GM19463 (cell line): Measurements from ENCODE around the gene TMOD2.

ENCODE experiments used
- ATAC-seq: cut with Tn5 transposase; IDR thresholded peaks from one replicate; pipeline ENCODE4 v1.9.1; 2021; ENCODE audit warnings: mild to moderate bottlenecking, moderate library complexity; ENCODE audit not compliant: unreplicated experiment

The TMOD2 gene

GRCh38 chr15:51735228-51736010 lies 16.0 kb upstream of the TMOD2 start:
- no peak for ATAC-seq

- ATAC-seq, result peak; percentile 38
These were observed 15.3 kb upstream of the TMOD2 start for GRCh38 chr15:51736069-51736468.

GRCh38 chr15:51736751-51737521 lies 14.5 kb upstream of the TMOD2 start:
- ATAC-seq, result peak; percentile 31

- ATAC-seq, result peak; percentile 40
These were observed 13.7 kb upstream of the TMOD2 start, which contains the start of gene LYSMD2 for GRCh38 chr15:51737522-51738305. TSS of gene LYSMD2 (minus strand) at chr15:51737655. CDS start at chr15:51737622, 33 bp downstream.

GRCh38 chr15:51738553-51738952 lies 12.8 kb upstream of the TMOD2 start:
- no peak for ATAC-seq

- no peak for ATAC-seq
These were observed 12.2 kb upstream of the TMOD2 start for GRCh38 chr15:51739061-51739712.

- ATAC-seq, result no peak
These were observed 2.1 kb upstream of the TMOD2 start for GRCh38 chr15:51749307-51749706.

GRCh38 chr15:51750186-51750585 lies 1.2 kb upstream of the TMOD2 start:
- ATAC-seq, result no peak

- ATAC-seq, result peak; percentile 35
These were observed 593 bp downstream of the TMOD2 start for GRCh38 chr15:51751697-51752683.

- no peak for ATAC-seq
These were observed 1.5 kb downstream of the TMOD2 start for GRCh38 chr15:51752888-51753287.

- no peak for ATAC-seq
These were observed 2.9 kb downstream of the TMOD2 start for GRCh38 chr15:51754267-51754666.

- ATAC-seq, result no peak
These were observed 4.4 kb downstream of the TMOD2 start for GRCh38 chr15:51755790-51756189.

- no peak for ATAC-seq
These were observed 5.1 kb downstream of the TMOD2 start for GRCh38 chr15:51756482-51756881.

- no peak for ATAC-seq
These were observed 6.1 kb downstream of the TMOD2 start for GRCh38 chr15:51757450-51757849.

GRCh38 chr15:51758645-51759044 lies 7.2 kb downstream of the TMOD2 start:
- ATAC-seq, result no peak

GRCh38 chr15:51759557-51760070 lies 8.2 kb downstream of the TMOD2 start:
- no peak for ATAC-seq

- no peak for ATAC-seq
These were observed 9.4 kb downstream of the TMOD2 start for GRCh38 chr15:51760805-51761204.

- ATAC-seq, result no peak
These were observed 14.4 kb downstream of the TMOD2 start for GRCh38 chr15:51765751-51766150.

- no peak for ATAC-seq
These were observed 14.9 kb downstream of the TMOD2 start for GRCh38 chr15:51766341-51766740.
